ENCODE data around the gene LRRC25. TPM values are rescaled to one million over a fixed set of nuclear protein-coding genes. Genes with fewer than 3 reads are reported as not detected.
A peak's percentile ranks its signal among the peaks of the same experiment; 100 is the strongest.

Gene LRRC25
- total RNA-seq, 3 donors from 2014 or later (not counting 1 experiment from before 2014, with no cell fraction given) = 3.9 to 28.2 (median 12.0) TPM

DNA sequence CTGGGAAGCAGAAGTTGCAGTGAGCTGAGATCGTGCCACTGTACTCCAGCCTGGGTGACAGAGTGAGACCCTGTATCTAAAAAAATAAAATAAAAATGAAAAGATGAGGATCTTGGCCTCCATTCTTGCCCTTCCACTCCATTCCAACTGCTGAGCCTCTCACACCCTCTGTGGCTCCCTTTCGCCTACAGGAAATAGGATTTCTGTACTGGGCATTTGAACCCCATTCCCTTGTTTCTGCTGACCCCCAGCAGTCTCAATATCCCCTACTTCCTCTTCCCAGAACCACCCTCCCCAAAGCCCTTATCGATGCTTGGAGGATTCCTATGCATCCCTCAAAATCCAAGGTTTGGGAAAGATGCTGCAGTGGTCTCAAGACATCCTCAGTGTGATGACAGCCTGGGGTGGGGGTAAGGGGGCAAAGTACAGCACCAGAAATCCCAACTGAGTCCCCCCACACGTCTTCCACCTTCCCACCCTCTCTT is 24.0 kb downstream of the LRRC25 start:
- Mint-ChIP-seq H3K27me3 (ENCODE audit: low read depth in 2 of 2) (no peaks in the 10 kb centered on the region), H3K27ac (peak overlapping the region; percentile 91), H3K4me1 (peaks cover 20 to 25% of the 10 kb centered on the region in 2 donors), H3K36me3 (no peaks in the 10 kb centered on the region), H3K4me3 (peak overlapping the region; percentile 78), H3K9me3 (no peaks in the 10 kb centered on the region)
- Histone ChIP-seq H3K4me1 (ENCODE audit: control insufficient read depth, insufficient read depth, low read length) (peaks cover 31% of the 10 kb centered on the region), H3K9me3 (ENCODE audit: control insufficient read depth, insufficient read depth, low read length) (no peaks in the 10 kb centered on the region), H3K36me3 (ENCODE audit: control insufficient read depth, insufficient read depth, low read length) (peaks cover 3% of the 10 kb centered on the region), H3K27ac (ENCODE audit: low read length) (peak overlapping the region; percentile 87), H3K27me3 (ENCODE audit: control insufficient read depth, insufficient read depth, low read length) (no peaks in the 10 kb centered on the region), H3K4me3 (ENCODE audit: low read length) (no peak overlapping the region)
- 43% methylated on average over 4 of the region's 4 CpGs for WGBS (ENCODE audit: insufficient coverage)
- TF ChIP-seq, protein P1, sequence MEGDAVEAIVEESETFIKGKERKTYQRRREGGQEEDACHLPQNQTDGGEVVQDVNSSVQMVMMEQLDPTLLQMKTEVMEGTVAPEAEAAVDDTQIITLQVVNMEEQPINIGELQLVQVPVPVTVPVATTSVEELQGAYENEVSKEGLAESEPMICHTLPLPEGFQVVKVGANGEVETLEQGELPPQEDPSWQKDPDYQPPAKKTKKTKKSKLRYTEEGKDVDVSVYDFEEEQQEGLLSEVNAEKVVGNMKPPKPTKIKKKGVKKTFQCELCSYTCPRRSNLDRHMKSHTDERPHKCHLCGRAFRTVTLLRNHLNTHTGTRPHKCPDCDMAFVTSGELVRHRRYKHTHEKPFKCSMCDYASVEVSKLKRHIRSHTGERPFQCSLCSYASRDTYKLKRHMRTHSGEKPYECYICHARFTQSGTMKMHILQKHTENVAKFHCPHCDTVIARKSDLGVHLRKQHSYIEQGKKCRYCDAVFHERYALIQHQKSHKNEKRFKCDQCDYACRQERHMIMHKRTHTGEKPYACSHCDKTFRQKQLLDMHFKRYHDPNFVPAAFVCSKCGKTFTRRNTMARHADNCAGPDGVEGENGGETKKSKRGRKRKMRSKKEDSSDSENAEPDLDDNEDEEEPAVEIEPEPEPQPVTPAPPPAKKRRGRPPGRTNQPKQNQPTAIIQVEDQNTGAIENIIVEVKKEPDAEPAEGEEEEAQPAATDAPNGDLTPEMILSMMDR (IDR thresholded peaks at IDR 0.05) = no peak
- DNase-seq (no peak), ATAC-seq (no peak)
- intact Hi-C loops (cut with micrococcal nuclease) = no loop called here

GRCh38 chr19:18368504-18369222 is 28.8 kb downstream of the LRRC25 start:
- H3K4me3 ChIP-seq (ENCODE audit: low read length) = no peak overlapping the region
- DNase-seq = no peak
- H3K9me3 ChIP-seq (ENCODE audit: control insufficient read depth, insufficient read depth, low read length) = no peaks in the 10 kb centered on the region
- H3K27me3 ChIP-seq (ENCODE audit: control insufficient read depth, insufficient read depth, low read length) = no peaks in the 10 kb centered on the region
- H3K4me1 ChIP-seq (ENCODE audit: control insufficient read depth, insufficient read depth, low read length) = peaks cover 20% of the 10 kb centered on the region
- H3K36me3 ChIP-seq (ENCODE audit: control insufficient read depth, insufficient read depth, low read length) = peaks cover 11% of the 10 kb centered on the region
- peaks cover 3 to 14% of the 10 kb centered on the region in 2 donors for H3K4me1 Mint-ChIP-seq
- no peak for ATAC-seq
- 94% methylated on average over 15 of the region's 15 CpGs for WGBS (ENCODE audit: insufficient coverage)
- no peak overlapping the region for H3K27ac ChIP-seq (ENCODE audit: low read length)
- intact Hi-C loops (cut with micrococcal nuclease) = no loop called here
- H3K9me3 Mint-ChIP-seq = no peaks in the 10 kb centered on the region
- no peak overlapping the region for H3K27ac Mint-ChIP-seq
- H3K4me3 Mint-ChIP-seq = no peak overlapping the region
- TF ChIP-seq, protein P1 (IDR thresholded peaks at IDR 0.05) = no peak
- no peaks in the 10 kb centered on the region for H3K36me3 Mint-ChIP-seq
- H3K27me3 Mint-ChIP-seq (ENCODE audit: low read depth in 2 of 2) = no peaks in the 10 kb centered on the region

DNA sequence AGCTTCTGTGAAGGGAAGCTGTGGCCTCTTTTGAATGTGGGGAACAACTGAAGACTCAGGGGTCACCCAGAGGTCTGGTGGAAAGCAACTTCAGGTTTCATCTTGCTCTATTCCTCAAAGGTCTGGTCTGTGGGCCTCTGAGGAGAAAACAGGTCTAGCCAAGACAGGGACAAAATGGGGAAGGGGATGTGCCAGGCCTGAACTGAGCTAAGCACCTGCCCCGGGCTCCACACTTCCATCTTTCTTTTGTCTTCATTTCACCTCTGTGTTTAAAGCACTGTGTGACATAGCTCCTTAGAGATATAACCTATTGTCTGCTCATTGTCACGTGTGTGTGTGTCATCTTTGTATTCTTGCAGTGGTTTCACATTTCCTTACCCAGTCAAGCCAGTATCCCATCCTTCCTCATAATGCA is 31.4 kb downstream of the LRRC25 start:
- peaks cover 0 to 4% of the 10 kb centered on the region in 2 donors for H3K4me1 Mint-ChIP-seq
- intact Hi-C loops (cut with micrococcal nuclease) = no loop called here
- Histone ChIP-seq H3K27me3 (ENCODE audit: control insufficient read depth, insufficient read depth, low read length) (no peaks in the 10 kb centered on the region), H3K27ac (ENCODE audit: low read length) (no peak overlapping the region), H3K9me3 (ENCODE audit: control insufficient read depth, insufficient read depth, low read length) (no peaks in the 10 kb centered on the region), H3K4me1 (ENCODE audit: control insufficient read depth, insufficient read depth, low read length) (peaks cover 3% of the 10 kb centered on the region), H3K4me3 (ENCODE audit: low read length) (no peak overlapping the region), H3K36me3 (ENCODE audit: control insufficient read depth, insufficient read depth, low read length) (peaks cover 23% of the 10 kb centered on the region)
- TF ChIP-seq, protein P1 (IDR thresholded peaks at IDR 0.05) = no peak
- H3K27me3 Mint-ChIP-seq (ENCODE audit: low read depth in 2 of 2) = no peaks in the 10 kb centered on the region
- H3K4me3 Mint-ChIP-seq = no peak overlapping the region
- ATAC-seq (no peak), DNase-seq (no peak)
- no peaks in the 10 kb centered on the region for H3K9me3 Mint-ChIP-seq
- H3K27ac Mint-ChIP-seq = no peak overlapping the region
- no peaks in the 10 kb centered on the region for H3K36me3 Mint-ChIP-seq
- 100% methylated on average over 2 of the region's 2 CpGs for WGBS (ENCODE audit: insufficient coverage)

Data from natural killer cell (primary cell).